RCC 7860 (cell line): ENCODE results near the gene CD59.
"Not testable (repeated sequence)": the region's sequence is repeated elsewhere in the genome, so short reads cannot be mapped to it uniquely, and the experiment has no call there.

Experiments used
- DNase-seq: peaks from one replicate; pipeline ENCODE4 v3.0.0-alpha.2; 2015; ENCODE audit warnings: low spot score
- FAIRE-seq: peaks from 2 replicates; lab custom pipeline; 2012; peaks lifted over from hg19 to GRCh38; lab: Jason Lieb, UNC

The CD59 gene

GRCh38 chr11:33716243-33716642, 20.0 kb downstream of the CD59 start:
- FAIRE-seq = no peak
- DNase-seq = peak; percentile 28

GRCh38 chr11:33713856-33714398, 22.3 kb downstream of the CD59 start:
- no peak for FAIRE-seq

GRCh38 chr11:33713151-33713855, 22.9 kb downstream of the CD59 start:
- DNase-seq (no peak), FAIRE-seq (no peak)

More at GRCh38 chr11:33713856-33714398, 22.3 kb downstream of the CD59 start:
- DNase-seq = no peak

- FAIRE-seq (no peak), DNase-seq (no peak)
These were observed 23.8 kb downstream of the CD59 start for GRCh38 chr11:33712436-33712835.

GRCh38 chr11:33709466-33709865, 26.8 kb downstream of the CD59 start:
- FAIRE-seq (no peak), DNase-seq (no peak)

GRCh38 chr11:33708985-33709384, 27.2 kb downstream of the CD59 start:
- FAIRE-seq (no peak), DNase-seq (no peak)

- FAIRE-seq, DNase-seq: not testable (repeated sequence)
These were observed 28.4 kb downstream of the CD59 start for GRCh38 chr11:33707831-33708230.

- no peak for FAIRE-seq
These were observed 29.3 kb downstream of the CD59 start for GRCh38 chr11:33706966-33707365.

GRCh38 chr11:33706546-33706945, 29.7 kb downstream of the CD59 start:
- DNase-seq (no peak), FAIRE-seq (no peak)

More at GRCh38 chr11:33706966-33707365, 29.3 kb downstream of the CD59 start:
- DNase-seq = no peak

GRCh38 chr11:33704240-33705002, 31.8 kb downstream of the CD59 start:
- DNase-seq (no peak), FAIRE-seq (no peak)

- peak; percentile 38 for DNase-seq
- FAIRE-seq = no peak
These were observed 32.4 kb downstream of the CD59 start for GRCh38 chr11:33703788-33704187.

GRCh38 chr11:33703234-33703633, 33.0 kb downstream of the CD59 start:
- FAIRE-seq (no peak), DNase-seq (no peak)

- FAIRE-seq (no peak), DNase-seq (peak; percentile 27)
These were observed 34.7 kb downstream of the CD59 start for GRCh38 chr11:33701302-33702230.

GRCh38 chr11:33700502-33701271, 35.5 kb downstream of the CD59 start, which contains the start of gene C11orf91:
Gene C11orf91 (minus strand): TSS chr11:33700826. CDS start chr11:33700740, 86 bp downstream.
- FAIRE-seq (no peak), DNase-seq (peak; percentile 78)

- FAIRE-seq (no peak), DNase-seq (no peak)
These were observed 36.1 kb downstream of the CD59 start for GRCh38 chr11:33700063-33700501.

- FAIRE-seq (no peak), DNase-seq (no peak)
These were observed 36.6 kb downstream of the CD59 start for GRCh38 chr11:33699515-33700062.

GRCh38 chr11:33698921-33699320, 37.3 kb downstream of the CD59 start:
- FAIRE-seq (no peak), DNase-seq (no peak)

- FAIRE-seq = no peak
- no peak for DNase-seq
These were observed 38.2 kb downstream of the CD59 start for GRCh38 chr11:33697997-33698396.

- FAIRE-seq = no peak
- no peak for DNase-seq
These were observed 39.1 kb downstream of the CD59 start for GRCh38 chr11:33696931-33697638.
